ENCODE data around the gene SPATA31D4. TPM values are rescaled to one million over a fixed set of nuclear protein-coding genes. Genes with fewer than 3 reads are reported as not detected.
"Not testable (repeated sequence)": the region's sequence is repeated elsewhere in the genome, so short reads cannot be mapped to it uniquely, and the experiment has no call there.

SPATA31D4 gene
- not detected for polyA plus RNA-seq (ENCODE audit: insufficient read length in 4 of 4)

DNA sequence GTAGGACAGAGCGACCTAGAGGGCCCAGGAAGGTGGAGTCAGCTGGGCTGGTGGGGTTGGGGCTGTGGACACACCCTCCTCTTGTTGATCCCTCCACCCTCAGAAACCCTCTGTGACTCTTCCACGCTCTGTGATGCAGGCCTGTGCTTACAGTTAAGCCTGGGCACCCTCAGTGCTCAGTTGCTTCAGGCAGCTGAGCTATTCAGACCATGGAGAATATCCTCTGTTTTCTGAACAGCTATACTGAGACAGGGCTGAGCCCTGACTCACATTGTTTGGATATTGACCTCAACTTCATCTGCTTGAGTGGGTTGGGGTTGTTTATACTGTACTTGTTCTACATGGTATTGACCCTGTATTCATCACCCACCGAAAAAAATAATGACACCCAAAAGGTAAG lies at the start of gene SPATA31D4:
Gene SPATA31D4, plus strand, starts transcription at position 124 of the 400 bp plus-strand sequence. Its CDS starts 86 bp downstream, at position 210.
- DNase-seq (ENCODE audit: low read depth in 4 of 4, low spot score in 3 of 4), result not testable (repeated sequence)

DNA sequence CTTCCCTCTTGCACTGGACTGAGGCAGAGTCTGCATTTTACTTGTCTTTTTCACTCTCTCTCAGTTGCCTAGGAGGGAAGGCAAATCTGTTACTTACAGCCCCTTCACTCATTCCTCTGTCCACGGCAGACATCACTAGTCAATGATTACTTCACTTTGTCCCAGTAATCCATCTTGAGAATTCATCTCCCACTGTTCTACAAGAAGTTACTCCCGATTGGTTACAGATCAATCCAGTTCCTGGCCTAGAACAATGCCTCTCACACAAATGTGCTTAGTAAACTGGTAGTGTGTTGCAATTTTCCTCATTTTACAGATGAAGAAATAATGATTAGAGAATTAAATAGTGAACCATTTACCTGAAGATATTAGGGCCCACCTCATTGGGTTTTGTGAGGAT lies 49.7 kb upstream of the SPATA31D4 start:
- no peak for DNase-seq (ENCODE audit: low read depth in 4 of 4, low spot score in 3 of 4)

DNA sequence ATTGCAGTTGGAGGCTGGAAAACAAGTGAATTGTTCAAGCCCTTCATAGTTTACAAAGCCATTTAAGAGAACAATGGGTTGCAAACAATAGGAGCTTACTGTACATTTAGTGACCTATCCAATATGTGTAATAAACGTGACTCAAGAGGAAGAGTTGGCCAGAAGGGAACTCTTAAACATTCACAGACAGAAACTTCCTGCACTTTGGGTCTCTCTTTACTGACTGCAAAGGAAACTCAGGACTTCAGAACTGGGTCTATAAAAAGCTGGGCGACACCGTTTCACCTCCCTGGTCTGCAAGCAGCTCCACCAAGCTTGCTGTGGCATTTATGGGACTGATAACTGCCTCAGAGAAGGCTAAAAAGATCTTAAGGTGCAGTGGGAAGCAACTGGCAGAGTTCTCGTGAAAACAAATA lies 48.7 kb upstream of the SPATA31D4 start:
- DNase-seq (ENCODE audit: low read depth in 4 of 4, low spot score in 3 of 4), result no peak

DNA sequence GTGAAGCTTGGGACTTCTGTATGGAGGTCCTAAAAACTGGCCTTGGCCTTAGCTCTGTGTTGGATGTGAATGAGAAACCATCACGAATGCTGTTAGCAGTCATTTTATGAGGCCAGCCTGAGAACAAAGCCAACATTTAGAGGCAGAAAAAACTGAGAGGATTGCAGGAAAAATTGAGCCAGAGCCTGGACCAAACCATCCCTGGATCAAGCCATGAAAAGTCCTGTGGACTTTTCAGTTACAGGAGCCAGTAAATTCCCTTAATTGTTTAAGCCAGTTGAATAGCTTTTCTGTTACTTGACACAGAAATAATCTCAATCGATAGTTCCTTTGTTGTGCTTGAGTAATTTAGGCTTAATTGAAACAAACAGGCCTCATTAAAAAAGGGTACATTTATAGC lies 42.6 kb upstream of the SPATA31D4 start:
- DNase-seq (ENCODE audit: low read depth in 4 of 4, low spot score in 3 of 4), result no peak

DNA sequence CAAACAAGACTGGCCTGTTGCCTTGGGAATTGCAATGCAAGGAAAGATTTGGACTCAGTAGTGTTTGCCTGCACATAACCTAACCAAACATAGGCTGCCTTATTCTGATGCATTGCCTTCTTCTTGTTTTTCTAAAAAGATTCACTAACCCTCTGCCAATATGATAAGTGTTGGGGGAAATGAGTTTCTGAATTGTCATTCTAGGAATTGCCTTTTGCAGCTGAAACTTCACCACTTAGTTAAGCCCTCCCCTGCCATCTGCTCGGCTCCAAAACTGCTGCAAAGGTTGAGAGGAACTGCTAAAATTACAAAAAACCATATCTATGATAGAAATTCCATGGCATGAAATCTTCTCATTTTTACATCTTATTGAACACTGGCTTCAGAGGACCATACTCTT lies 41.6 kb upstream of the SPATA31D4 start:
- no peak for DNase-seq (ENCODE audit: low read depth in 4 of 4, low spot score in 3 of 4)

DNA sequence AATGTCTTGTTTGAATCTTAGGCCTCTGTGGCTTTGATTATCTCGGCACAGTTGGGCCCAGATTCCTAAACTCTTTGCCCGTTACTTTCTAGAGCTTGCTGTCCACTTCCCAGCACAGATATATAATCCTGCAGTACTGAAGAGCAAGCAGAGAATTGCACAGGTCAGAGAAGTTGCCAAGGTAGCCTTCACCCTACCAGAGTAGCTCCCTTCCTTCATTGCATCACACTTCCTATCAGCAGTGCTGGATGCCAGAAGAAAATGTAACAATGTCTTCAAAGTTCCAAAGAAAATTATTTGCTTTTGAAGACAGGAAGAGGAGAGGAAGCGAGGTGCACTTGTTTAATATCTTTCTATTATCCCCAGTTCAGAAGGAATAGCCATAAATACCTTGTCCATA lies 38.1 kb upstream of the SPATA31D4 start:
- DNase-seq (ENCODE audit: low read depth in 4 of 4, low spot score in 3 of 4), result no peak

DNA sequence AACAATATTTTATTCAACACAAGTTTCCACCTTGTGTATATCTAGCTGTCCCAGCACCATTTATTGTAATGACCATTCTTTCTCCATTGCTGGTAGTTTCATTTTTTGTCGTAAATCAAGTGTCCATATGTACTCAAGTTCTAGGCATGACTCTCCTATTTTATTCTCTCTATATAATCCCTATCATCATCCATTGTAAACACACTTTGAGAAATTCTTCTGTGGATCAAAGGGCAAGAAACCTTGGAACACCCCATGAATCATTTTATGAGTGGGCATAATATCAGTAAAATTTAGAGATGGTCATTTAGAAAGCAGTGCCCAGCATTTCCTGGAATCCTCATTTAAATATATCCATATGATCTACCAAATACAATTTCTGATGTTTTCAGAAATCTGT lies 35.8 kb upstream of the SPATA31D4 start:
- DNase-seq (ENCODE audit: low read depth in 4 of 4, low spot score in 3 of 4), result no peak

DNA sequence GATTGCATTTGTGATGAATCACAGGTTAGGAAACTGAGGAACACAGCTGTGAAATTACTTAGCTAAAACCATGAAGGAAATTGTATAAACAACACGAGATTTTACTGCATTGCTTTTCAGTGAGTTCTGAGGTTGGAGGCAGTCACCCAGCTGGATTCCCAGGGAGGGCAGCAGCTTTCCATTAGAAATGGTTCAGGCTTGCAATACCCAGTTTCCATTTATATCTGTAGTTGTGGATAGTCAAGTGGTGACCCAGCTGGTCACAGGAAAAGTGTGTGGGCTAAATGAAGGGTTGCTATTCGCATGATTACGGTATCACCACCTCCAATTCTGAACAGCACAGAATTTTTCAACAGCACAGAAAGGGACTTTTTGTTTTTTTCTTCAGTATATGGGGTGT lies 34.3 kb upstream of the SPATA31D4 start:
- DNase-seq (ENCODE audit: low read depth in 4 of 4, low spot score in 3 of 4), result no peak

DNA sequence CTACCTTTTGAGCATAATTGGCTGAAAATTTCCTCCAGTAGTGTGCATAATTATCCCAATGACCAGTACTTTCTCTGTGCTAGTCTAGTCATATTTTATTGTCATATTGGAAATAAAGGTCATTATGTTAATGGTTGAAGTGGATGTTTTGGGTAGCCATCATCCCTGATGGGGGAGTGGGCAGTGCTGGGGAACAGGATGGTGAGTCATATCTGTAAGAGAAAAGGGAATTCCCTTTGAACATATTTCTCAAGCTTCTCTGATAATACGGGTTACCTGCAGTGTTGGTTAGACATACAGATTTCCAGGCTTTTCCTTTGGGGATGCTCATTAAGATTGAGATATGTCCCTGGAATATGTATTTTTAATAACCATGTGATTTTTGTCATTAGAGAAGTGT lies 33.3 kb upstream of the SPATA31D4 start:
- DNase-seq (ENCODE audit: low read depth in 4 of 4, low spot score in 3 of 4), result no peak

DNA sequence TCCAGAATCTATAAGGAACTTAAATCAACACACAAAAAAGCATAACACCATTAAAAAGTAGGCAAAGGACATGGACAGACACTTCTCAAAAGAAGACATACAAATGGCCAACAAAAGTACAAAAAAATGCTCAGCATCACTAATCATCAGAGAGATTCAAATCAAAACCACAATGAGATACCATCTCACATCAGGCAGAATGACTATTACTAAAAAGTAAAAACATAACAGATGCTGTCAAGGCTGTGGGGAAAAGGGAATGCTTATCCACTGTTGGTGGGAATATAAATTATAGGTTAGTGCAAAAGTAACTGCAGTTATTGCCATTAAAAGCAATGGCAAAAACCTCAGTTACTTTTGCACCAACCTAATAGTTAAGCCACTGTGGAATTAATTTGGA lies 32.2 kb upstream of the SPATA31D4 start:
- no peak for DNase-seq (ENCODE audit: low read depth in 4 of 4, low spot score in 3 of 4)

DNA sequence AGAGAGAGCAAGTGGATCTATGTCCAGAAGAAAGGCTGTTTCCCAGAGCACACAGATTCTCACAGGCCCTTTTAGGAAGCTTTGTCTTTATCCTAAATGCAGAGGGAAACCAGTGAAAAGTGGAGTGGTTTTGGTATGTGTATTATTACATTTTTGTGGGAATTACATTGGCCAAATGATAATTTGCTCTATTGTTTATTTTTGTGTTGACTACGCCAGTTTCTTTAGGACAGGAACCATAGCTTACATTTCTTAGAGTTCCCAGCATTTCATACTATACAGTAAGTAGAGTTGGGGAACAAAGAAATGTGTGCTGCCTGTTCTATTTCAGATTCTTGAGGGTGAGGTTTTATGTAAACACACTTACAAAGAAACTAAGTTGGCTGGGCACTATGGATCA lies 29.4 kb upstream of the SPATA31D4 start:
- DNase-seq (ENCODE audit: low read depth in 4 of 4, low spot score in 3 of 4), result no peak

DNA sequence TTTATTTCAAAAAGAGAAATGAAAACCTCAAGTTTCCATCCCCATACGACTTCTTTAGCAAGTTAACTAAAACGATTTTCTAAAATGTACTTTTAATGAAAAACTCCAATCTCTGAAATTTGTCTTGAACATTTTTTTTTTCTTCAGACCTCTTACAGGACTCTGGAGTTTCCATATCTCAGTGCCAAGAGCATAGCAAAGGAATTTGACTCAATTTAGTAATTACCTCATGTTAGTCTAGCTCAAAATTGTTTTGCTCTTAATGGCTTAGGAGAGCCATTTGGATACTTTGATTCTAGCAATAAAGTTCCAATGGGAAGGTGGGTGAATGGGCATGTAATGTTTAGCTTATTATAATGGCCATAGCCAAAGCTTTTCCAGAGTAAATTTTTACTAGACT lies 26.0 kb upstream of the SPATA31D4 start:
- no peak for DNase-seq (ENCODE audit: low read depth in 4 of 4, low spot score in 3 of 4)

DNA sequence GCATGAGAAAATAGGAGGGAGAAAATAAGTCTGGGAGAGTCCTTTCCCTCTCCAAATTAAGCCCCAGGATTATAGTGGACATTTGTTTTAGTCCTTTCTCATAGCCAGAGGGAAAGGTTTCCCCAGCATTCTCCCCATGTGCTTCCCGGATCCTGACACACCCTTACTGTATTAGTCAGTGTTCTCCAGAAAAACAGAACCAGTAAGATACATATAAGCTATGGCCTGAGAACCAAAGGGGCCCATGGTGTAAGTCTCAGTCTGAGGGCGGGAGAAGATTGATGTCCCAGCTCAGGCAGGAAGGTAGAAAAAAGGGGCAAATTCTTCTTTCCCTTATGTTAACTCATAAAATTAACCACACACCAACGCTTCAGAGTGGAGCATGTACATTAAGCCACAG lies 25.6 kb upstream of the SPATA31D4 start:
- no peak for DNase-seq (ENCODE audit: low read depth in 4 of 4, low spot score in 3 of 4)

DNA sequence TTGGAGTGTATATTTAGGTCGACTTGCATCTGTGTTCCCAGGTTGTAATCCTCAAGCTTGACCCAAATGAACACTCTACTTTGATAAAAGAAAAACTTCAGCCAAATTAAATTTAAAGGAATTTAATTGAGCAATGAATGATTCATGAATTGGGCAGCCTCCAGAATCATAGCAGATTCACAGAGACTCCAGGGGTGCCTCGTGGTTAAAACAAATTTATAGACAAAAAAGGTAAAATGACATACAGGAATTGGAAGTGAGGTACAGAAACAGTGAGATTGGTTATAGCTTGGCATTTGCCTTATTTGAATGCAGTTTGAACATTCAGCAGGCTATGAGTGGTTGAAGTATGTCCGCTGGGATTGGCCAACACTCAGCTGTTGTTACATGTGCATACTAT lies 21.6 kb upstream of the SPATA31D4 start:
- no peak for DNase-seq (ENCODE audit: low read depth in 4 of 4, low spot score in 3 of 4)

DNA sequence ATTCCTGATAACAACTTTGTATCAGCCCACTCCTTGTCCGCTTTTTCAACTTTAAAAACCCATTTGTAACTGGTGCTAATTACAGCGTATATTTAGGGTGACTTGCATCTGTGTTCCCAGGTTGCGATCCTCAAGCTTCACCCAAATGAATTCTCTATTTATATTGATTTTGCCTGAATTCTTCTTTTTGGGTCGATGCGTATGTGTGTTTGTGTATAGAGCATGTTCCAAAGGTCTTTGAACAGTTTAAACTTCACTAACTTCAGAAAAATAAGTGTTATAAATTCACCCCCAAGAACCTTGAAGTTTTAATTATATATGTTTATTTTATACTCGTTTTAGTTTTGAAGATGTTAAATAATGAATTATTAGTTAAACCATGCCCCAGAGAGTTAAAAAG lies 16.1 kb upstream of the SPATA31D4 start:
- no peak for DNase-seq (ENCODE audit: low read depth in 4 of 4, low spot score in 3 of 4)

DNA sequence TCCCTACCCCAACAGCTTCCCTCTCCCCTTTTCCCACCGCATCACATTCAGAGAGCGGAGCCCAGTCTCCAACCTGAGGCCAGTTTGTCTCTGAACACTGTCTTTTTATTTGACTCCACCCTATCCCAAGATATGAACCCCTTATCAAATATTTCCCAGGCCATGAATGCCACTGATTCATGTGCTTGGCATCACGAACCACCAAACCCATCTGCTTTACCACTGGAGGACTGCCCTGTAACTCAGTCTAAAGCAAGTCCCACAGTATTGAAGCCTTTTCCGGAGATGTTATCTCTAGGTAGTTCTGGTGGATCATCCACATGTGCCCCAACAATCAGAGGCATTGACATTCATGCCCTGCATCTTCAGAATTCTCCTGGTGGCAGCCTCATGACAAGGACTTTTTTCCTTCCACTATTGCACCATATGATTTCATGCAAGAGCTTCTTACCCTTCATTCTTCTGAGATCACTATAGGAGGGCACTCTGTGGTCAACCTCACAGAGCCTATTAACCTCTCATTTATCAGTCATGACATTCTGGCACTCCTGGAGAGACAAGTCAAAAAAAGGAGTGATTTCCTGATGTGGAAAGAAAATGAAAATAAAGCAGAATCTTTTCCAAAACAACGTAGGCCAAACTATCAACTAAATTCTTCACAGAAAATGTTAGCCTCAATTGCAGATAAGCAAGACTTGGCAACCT lies 12.3 kb upstream of the SPATA31D4 start:
- no peak for DNase-seq (ENCODE audit: low read depth in 4 of 4, low spot score in 3 of 4)

DNA sequence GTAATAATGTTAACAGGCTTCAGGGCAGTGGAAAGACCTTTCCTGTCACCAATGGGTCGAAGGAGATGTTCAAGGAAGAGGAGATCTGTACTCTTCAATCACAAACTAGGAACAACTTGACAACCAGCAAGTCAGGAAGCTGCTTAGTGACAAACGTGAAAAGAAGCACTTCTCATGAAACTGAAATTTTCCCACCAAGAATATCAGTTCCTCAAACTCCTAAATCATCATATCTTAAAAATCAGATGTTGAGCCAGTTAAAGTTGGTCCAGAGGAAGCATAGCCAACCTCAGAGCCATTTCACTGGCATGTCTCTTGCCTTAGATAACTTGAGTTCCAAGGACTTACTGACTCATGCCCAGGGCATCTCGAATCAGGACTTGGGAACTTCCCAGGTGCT lies 9.7 kb upstream of the SPATA31D4 start:
- DNase-seq (ENCODE audit: low read depth in 4 of 4, low spot score in 3 of 4), result not testable (repeated sequence)

DNA sequence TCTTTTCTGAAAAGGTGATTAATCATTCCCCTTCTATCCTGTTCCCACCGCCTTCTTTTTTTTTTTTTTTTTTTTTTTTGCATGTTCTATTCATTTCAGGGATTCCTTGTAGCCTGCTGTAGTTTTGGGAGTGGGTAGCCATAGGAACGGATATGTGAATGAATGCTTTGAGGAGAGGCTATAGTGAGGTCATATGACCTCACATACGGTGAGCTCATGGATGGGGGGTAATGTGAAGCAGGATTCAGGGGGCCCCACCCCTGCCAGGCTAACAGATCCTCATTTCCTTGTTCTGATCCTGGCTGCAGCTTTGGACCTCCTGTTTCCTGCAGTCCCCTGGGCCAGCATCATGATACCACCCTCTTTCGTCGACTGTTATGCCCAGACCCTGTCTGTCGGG lies 1.9 kb downstream of the SPATA31D4 start:
- not testable (repeated sequence) for DNase-seq (ENCODE audit: low read depth in 4 of 4, low spot score in 3 of 4)

DNA sequence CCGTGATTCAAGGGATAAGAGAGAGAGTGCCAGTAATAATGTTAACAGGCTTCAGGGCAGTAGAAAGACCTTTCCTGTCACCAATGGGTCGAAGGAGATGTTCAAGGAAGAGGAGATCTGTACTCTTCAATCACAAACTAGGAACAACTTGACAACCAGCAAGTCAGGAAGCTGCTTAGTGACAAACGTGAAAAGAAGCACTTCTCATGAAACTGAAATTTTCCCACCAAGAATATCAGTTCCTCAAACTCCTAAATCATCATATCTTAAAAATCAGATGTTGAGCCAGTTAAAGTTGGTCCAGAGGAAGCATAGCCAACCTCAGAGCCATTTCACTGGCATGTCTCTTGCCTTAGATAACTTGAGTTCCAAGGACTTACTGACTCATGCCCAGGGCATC lies 5.3 kb downstream of the SPATA31D4 start:
- DNase-seq (ENCODE audit: low read depth in 4 of 4, low spot score in 3 of 4), result not testable (repeated sequence)

DNA sequence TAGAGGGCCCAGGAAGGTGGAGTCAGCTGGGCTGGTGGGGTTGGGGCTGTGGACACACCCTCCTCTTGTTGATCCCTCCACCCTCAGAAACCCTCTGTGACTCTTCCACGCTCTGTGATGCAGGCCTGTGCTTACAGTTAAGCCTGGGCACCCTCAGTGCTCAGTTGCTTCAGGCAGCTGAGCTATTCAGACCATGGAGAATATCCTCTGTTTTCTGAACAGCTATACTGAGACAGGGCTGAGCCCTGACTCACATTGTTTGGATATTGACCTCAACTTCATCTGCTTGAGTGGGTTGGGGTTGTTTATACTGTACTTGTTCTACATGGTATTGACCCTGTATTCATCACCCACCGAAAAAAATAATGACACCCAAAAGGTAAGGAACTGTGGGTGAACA lies 15.2 kb downstream of the SPATA31D4 start, which contains the start of gene SPATA31D3:
Gene SPATA31D3, plus strand, starts transcription at position 108 of the 400 bp plus-strand sequence. Its CDS starts 86 bp downstream, at position 194.
- not testable (repeated sequence) for DNase-seq (ENCODE audit: low read depth in 4 of 4, low spot score in 3 of 4)

DNA sequence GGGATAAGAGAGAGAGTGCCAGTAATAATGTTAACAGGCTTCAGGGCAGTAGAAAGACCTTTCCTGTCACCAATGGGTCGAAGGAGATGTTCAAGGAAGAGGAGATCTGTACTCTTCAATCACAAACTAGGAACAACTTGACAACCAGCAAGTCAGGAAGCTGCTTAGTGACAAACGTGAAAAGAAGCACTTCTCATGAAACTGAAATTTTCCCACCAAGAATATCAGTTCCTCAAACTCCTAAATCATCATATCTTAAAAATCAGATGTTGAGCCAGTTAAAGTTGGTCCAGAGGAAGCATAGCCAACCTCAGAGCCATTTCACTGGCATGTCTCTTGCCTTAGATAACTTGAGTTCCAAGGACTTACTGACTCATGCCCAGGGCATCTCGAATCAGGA lies 20.4 kb downstream of the SPATA31D4 start:
- not testable (repeated sequence) for DNase-seq (ENCODE audit: low read depth in 4 of 4, low spot score in 3 of 4)

DNA sequence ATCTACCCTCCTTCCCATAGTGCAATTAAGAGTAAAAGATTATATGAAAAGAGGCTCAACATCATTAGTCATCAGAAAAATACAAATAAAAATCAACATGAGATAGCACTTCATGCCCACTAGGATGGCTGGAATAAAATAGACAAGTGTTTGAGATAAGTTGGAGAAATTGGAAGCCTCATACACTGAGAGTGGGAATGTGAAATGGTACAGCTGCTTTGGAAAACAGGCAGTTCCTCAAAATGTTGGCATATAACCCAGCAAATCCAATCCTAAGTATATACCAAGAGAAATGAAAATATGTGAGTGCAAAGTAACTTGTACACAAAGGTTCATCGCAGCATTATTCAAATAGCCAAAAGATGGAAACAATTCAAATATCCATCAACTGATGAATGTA lies 24.9 kb downstream of the SPATA31D4 start:
- DNase-seq (ENCODE audit: low read depth in 4 of 4, low spot score in 3 of 4), result no peak

DNA sequence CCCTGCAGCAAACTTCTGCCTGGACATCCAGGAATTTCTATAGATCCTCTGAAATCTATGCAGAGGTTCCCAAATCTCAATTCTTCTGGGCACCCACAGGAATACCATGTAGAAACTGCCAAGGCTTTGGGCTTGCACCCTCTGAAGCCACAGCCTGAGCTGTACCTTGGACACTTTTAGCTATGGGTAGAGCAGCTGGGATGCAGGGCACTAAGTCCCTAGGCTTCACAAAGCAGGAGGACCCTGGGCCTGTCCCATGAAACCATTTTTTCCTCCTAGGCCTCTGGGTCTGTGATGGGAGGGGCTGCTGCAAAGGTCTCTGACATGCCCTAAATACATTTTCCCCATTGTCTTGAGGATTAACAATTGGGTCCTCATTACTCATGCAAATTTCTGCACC lies 27.4 kb downstream of the SPATA31D4 start:
- DNase-seq (ENCODE audit: low read depth in 4 of 4, low spot score in 3 of 4), result no peak

Data from right renal pelvis (tissue), 4 donors.